GM20000 (cell line): ENCODE data around the gene FDXACB1.
"Not testable (repeated sequence)": the region's sequence is repeated elsewhere in the genome, so short reads cannot be mapped to it uniquely, and the experiment has no call there.

Experiments used
- DNase-seq: peaks from one replicate; pipeline ENCODE4 v3.0.0; 2012; ENCODE audit warnings: low spot score
- CTCF ChIP-seq: IDR thresholded peaks from 2 replicates; pipeline ENCODE4 v1.5.1; 2012; ENCODE audit warnings: mild to moderate bottlenecking, control low read depth; ENCODE audit errors: extremely low read depth, missing control alignments

The FDXACB1 gene

GRCh38 chr11:111906680-111907079, 27.7 kb upstream of the FDXACB1 start:
- no peak for TF ChIP-seq CTCF
- no peak for DNase-seq

GRCh38 chr11:111905411-111905810, 26.4 kb upstream of the FDXACB1 start:
- no peak for TF ChIP-seq CTCF
- no peak for DNase-seq

- no peak for DNase-seq
- TF ChIP-seq CTCF, result no peak
These were observed 7.9 kb upstream of the FDXACB1 start for GRCh38 chr11:111886844-111887243.

- no peak for DNase-seq
- no peak for TF ChIP-seq CTCF
These were observed 7.1 kb upstream of the FDXACB1 start for GRCh38 chr11:111886032-111886431.

GRCh38 chr11:111885053-111885452, 6.1 kb upstream of the FDXACB1 start:
- not testable (repeated sequence) for DNase-seq

- no peak for TF ChIP-seq CTCF
- no peak for DNase-seq
These were observed 3.2 kb upstream of the FDXACB1 start for GRCh38 chr11:111882202-111882601.

GRCh38 chr11:111879637-111879960, 634 bp upstream of the FDXACB1 start:
- DNase-seq, result no peak
- no peak for TF ChIP-seq CTCF

- DNase-seq, result no peak
- TF ChIP-seq CTCF, result no peak
These were observed 548 bp downstream of the FDXACB1 start for GRCh38 chr11:111878385-111878848.
